Astrocyte (in vitro differentiated cells and primary cell): Measurements from ENCODE around the gene PPIA. TPM values are rescaled to one million over a fixed set of nuclear protein-coding genes. Genes with fewer than 3 reads are reported as not detected.

Source experiments
- DNase-seq: peaks from one replicate; pipeline ENCODE4 v3.0.0-alpha.2; 2010; ENCODE audit warnings: low read depth
- FAIRE-seq: peaks from 2 replicates; lab custom pipeline; 2011; peaks lifted over from hg19 to GRCh38; lab: Jason Lieb, UNC
- H2AFZ ChIP-seq: 2 replicates; pipeline ENCODE4 v1.6.0; 2012; ENCODE audit warnings: low read depth, low read length, inconsistent platforms
- H3K27ac ChIP-seq: 2 replicates; pipeline ENCODE4 v1.5.1; 2011; ENCODE audit warnings: low read depth, low read length, inconsistent platforms
- H3K27me3 ChIP-seq: 2 replicates; pipeline ENCODE4 v1.6.0; 2011; ENCODE audit warnings: low read length, inconsistent platforms; ENCODE audit not compliant: insufficient read depth
- H3K36me3 ChIP-seq: 2 replicates; pipeline ENCODE4 v1.5.1; 2011; ENCODE audit warnings: low read length, inconsistent platforms; ENCODE audit not compliant: insufficient read depth
- H3K4me1 ChIP-seq: 2 replicates; pipeline ENCODE4 v1.5.1; 2011; ENCODE audit warnings: low read length, inconsistent platforms; ENCODE audit not compliant: insufficient read depth
- H3K4me2 ChIP-seq: 2 replicates; pipeline ENCODE4 v1.6.0; 2012; ENCODE audit warnings: low read length, inconsistent platforms
- H3K4me3 ChIP-seq: 2 replicates; pipeline ENCODE4 v1.5.1; 2011; ENCODE audit warnings: low read depth, mild to moderate bottlenecking, low read length, inconsistent platforms; ENCODE audit not compliant: insufficient read depth
- H3K79me2 ChIP-seq: 2 replicates; pipeline ENCODE4 v1.6.0; 2012; ENCODE audit warnings: mild to moderate bottlenecking, low read length, inconsistent platforms; ENCODE audit not compliant: insufficient read depth
- H3K9ac ChIP-seq: 2 replicates; pipeline ENCODE4 v1.6.0; 2012; ENCODE audit warnings: mild to moderate bottlenecking, low read length, inconsistent platforms
- H3K9me3 ChIP-seq: 2 replicates; pipeline ENCODE4 v1.5.1; 2012; ENCODE audit warnings: low read depth, mild to moderate bottlenecking, low read length, inconsistent platforms; ENCODE audit not compliant: insufficient read depth
- H4K20me1 ChIP-seq: 2 replicates; pipeline ENCODE4 v1.6.0; 2012; ENCODE audit warnings: low read length, inconsistent platforms; ENCODE audit not compliant: insufficient read depth
- H3K27ac Mint-ChIP-seq: one replicate; pipeline ENCODE4 v1.8.0; 2021; ENCODE audit warnings: mild to moderate bottlenecking, mixed read lengths; ENCODE audit not compliant: unreplicated experiment
- H3K27me3 Mint-ChIP-seq: one replicate; pipeline ENCODE4 v1.8.0; 2021; ENCODE audit warnings: low read depth, mixed read lengths; ENCODE audit not compliant: unreplicated experiment
- H3K36me3 Mint-ChIP-seq: one replicate; pipeline ENCODE4 v1.8.0; 2021; ENCODE audit warnings: low read depth, mixed read lengths; ENCODE audit not compliant: unreplicated experiment
- H3K4me1 Mint-ChIP-seq: one replicate; pipeline ENCODE4 v1.8.0; 2021; ENCODE audit warnings: low read depth, mixed read lengths; ENCODE audit not compliant: unreplicated experiment
- H3K4me3 Mint-ChIP-seq: one replicate; pipeline ENCODE4 v1.8.0; 2021; ENCODE audit warnings: mild to moderate bottlenecking, moderate library complexity, mixed read lengths; ENCODE audit not compliant: unreplicated experiment
- H3K9me3 Mint-ChIP-seq: one replicate; pipeline ENCODE4 v1.8.0; 2021; ENCODE audit warnings: mild to moderate bottlenecking, mixed read lengths; ENCODE audit not compliant: unreplicated experiment
- CTCF ChIP-seq: IDR thresholded peaks from 2 replicates; pipeline ENCODE4 v1.5.1; 2011; ENCODE audit warnings: low read depth, mild to moderate bottlenecking, inconsistent platforms, low read length, moderate library complexity; ENCODE audit not compliant: insufficient read depth
- EZH2 ChIP-seq: IDR thresholded peaks from 2 replicates; pipeline ENCODE4 v1.6.1; 2012; ENCODE audit warnings: mild to moderate bottlenecking, low read length, inconsistent platforms; ENCODE audit not compliant: insufficient read depth
- total RNA-seq: library from RNA; stranded (reverse); gene quantifications from 2 replicates; pipeline ENCODE4 v1.2.1, GENCODE V29; 2021

PPIA gene
- total RNA-seq, 1 donor from 2014 or later = 1,628 TPM

- no peak overlapping the region for H3K9ac ChIP-seq
- Mint-ChIP-seq H3K9me3 (no peaks in the 10 kb centered on the region), H3K27me3 (no peaks in the 10 kb centered on the region), H3K4me1 (peaks cover 1% of the 10 kb centered on the region), H3K27ac (no peak overlapping the region), H3K4me3 (no peak overlapping the region), H3K36me3 (peaks cover 6% of the 10 kb centered on the region)
- H3K4me1 ChIP-seq = no peaks in the 10 kb centered on the region
- H3K4me3 ChIP-seq = no peak overlapping the region
- peaks cover 6% of the 10 kb centered on the region for H3K36me3 ChIP-seq
- H3K79me2 ChIP-seq = peaks cover 43% of the 10 kb centered on the region
- FAIRE-seq (no peak), DNase-seq (no peak)
- H4K20me1 ChIP-seq = peaks cover 54% of the 10 kb centered on the region
- no peaks in the 10 kb centered on the region for H3K9me3 ChIP-seq
- H3K27ac ChIP-seq = no peak overlapping the region
- H2AFZ ChIP-seq = no peak overlapping the region
- no peaks in the 10 kb centered on the region for H3K27me3 ChIP-seq
- H3K4me2 ChIP-seq = no peak overlapping the region
- TF ChIP-seq EZH2 = no peak
- no peak for TF ChIP-seq CTCF
Measured at GRCh38 chr7:44756904-44757303, 39.6 kb upstream of the PPIA start.

- FAIRE-seq = no peak
- peaks cover 1% of the 10 kb centered on the region for H3K4me1 Mint-ChIP-seq
- Histone ChIP-seq H4K20me1 (peaks cover 50% of the 10 kb centered on the region), H3K4me1 (no peaks in the 10 kb centered on the region), H3K4me2 (no peak overlapping the region), H3K79me2 (peaks cover 39% of the 10 kb centered on the region), H3K27ac (no peak overlapping the region), H2AFZ (no peak overlapping the region), H3K36me3 (peaks cover 7% of the 10 kb centered on the region), H3K4me3 (no peak overlapping the region), H3K9ac (no peak overlapping the region), H3K9me3 (no peaks in the 10 kb centered on the region), H3K27me3 (no peaks in the 10 kb centered on the region)
- TF ChIP-seq EZH2 (no peak), CTCF (no peak)
- H3K4me3 Mint-ChIP-seq = no peak overlapping the region
- H3K36me3 Mint-ChIP-seq = peaks cover 8% of the 10 kb centered on the region
- DNase-seq = no peak
- H3K9me3 Mint-ChIP-seq = no peaks in the 10 kb centered on the region
- H3K27ac Mint-ChIP-seq = no peak overlapping the region
- H3K27me3 Mint-ChIP-seq = no peaks in the 10 kb centered on the region
Measured at GRCh38 chr7:44757311-44757710, 39.2 kb upstream of the PPIA start.

- no peak overlapping the region for H2AFZ ChIP-seq
- H3K79me2 ChIP-seq = peaks cover 35% of the 10 kb centered on the region
- no peak overlapping the region for H3K4me2 ChIP-seq
- Mint-ChIP-seq H3K4me1 (peaks cover 1% of the 10 kb centered on the region), H3K9me3 (no peaks in the 10 kb centered on the region), H3K4me3 (no peak overlapping the region), H3K36me3 (peaks cover 8% of the 10 kb centered on the region), H3K27ac (no peak overlapping the region), H3K27me3 (no peaks in the 10 kb centered on the region)
- no peak overlapping the region for H3K9ac ChIP-seq
- H3K4me3 ChIP-seq = no peak overlapping the region
- peaks cover 46% of the 10 kb centered on the region for H4K20me1 ChIP-seq
- no peaks in the 10 kb centered on the region for H3K9me3 ChIP-seq
- DNase-seq (no peak), FAIRE-seq (no peak)
- no peak for TF ChIP-seq CTCF
- no peak for TF ChIP-seq EZH2
- H3K36me3 ChIP-seq = peaks cover 9% of the 10 kb centered on the region
- H3K27me3 ChIP-seq = no peaks in the 10 kb centered on the region
- no peak overlapping the region for H3K27ac ChIP-seq
- H3K4me1 ChIP-seq = no peaks in the 10 kb centered on the region
Measured at GRCh38 chr7:44757739-44758138, 38.7 kb upstream of the PPIA start.
